Heart right ventricle (tissue), 16 donors: ENCODE results near the gene ZGLP1. TPM values are rescaled to one million over a fixed set of nuclear protein-coding genes. Genes with fewer than 3 reads are reported as not detected.
"Not testable (repeated sequence)": the region's sequence is repeated elsewhere in the genome, so short reads cannot be mapped to it uniquely, and the experiment has no call there.

Experiments
- ATAC-seq, 8 donors: fragments of 200-7000 bp; cut with Tn5 transposase; one replicate each; pipeline ENCODE4 v1.9.1; 2020; ENCODE audit warnings: mild to moderate bottlenecking in 8 of 8, moderate library complexity in 8 of 8, moderate number of reproducible peaks in 1 of 8
- DNase-seq, 2 donors: peaks; one replicate each; pipeline ENCODE4 v3.0.0-alpha.2; 2020
- H3K27ac ChIP-seq, 10 donors: fragments of 200-600 bp; sonication (generic) in 2 of 10; one replicate each; pipeline versions ENCODE4 v1.5.0 to v1.8.0; 2020 to 2022; ENCODE audit warnings: mild to moderate bottlenecking in 3 of 10
- H3K27me3 ChIP-seq, 7 donors: fragments of 200-600 bp; one replicate each; pipeline ENCODE4 v1.8.0; 2021 to 2022; ENCODE audit warnings: mild to moderate bottlenecking in 2 of 7
- H3K36me3 ChIP-seq, 9 donors: fragments of 200-600 bp; sonication (generic) in 1 of 9; one replicate each; pipeline versions ENCODE4 v1.5.0 to v1.8.0; 2020 to 2022; ENCODE audit warnings: mild to moderate bottlenecking in 2 of 9
- H3K4me1 ChIP-seq, 9 donors: fragments of 200-600 bp; sonication (generic) in 1 of 9; one replicate each; pipeline versions ENCODE4 v1.5.0 to v1.8.0; 2020 to 2022; ENCODE audit warnings: mild to moderate bottlenecking in 4 of 9
- H3K4me3 ChIP-seq, 10 donors: fragments of 200-600 bp; sonication (generic) in 2 of 10; one replicate each; pipeline versions ENCODE4 v1.5.0 to v1.8.0; 2020 to 2022; ENCODE audit warnings: mild to moderate bottlenecking in 7 of 10, moderate library complexity in 2 of 10
- H3K9me3 ChIP-seq, 11 donors: fragments of 200-600 bp in 10 of 11; sonication (generic) in 2 of 11; one replicate each; pipeline versions ENCODE4 v1.5.0 to v1.8.0; 2013 to 2022; ENCODE audit warnings: mild to moderate bottlenecking in 2 of 11, control low read depth in 1 of 11, moderate library complexity in 1 of 11
- CTCF ChIP-seq, 9 donors: fragments of 200-600 bp; sonication (generic) in 2 of 9; IDR thresholded peaks; one replicate each; pipeline versions ENCODE4 v1.5.0 to v1.8.0; 2021 to 2022; ENCODE audit warnings: antibody characterized with exemption in 9 of 9, mild to moderate bottlenecking in 5 of 9, moderate library complexity in 1 of 9
- WGBS, 2 donors: extraction: QIAGEN DNeasy Blood & Tissue Kit; methylation state at CpG; one replicate each; pipeline ENCODE4 v1.1.7; 2013; ENCODE audit warnings: inconsistent platforms in 1 of 2; 5-methylcytosine and 5-hydroxymethylcytosine counted together
- intact Hi-C, 10 donors: fragments of 100-400 bp; cut with DNase I; formaldehyde crosslinking; loops; one replicate each; pipeline versions ENCODE4 v1.11.1 to v1.14.2; 2022
- polyA plus RNA-seq, 2 donors: library from polyadenylated mRNA; stranded (reverse); fragments of 200-250 nt; gene quantifications; one replicate each; pipeline ENCODE4 v1.2.3, GENCODE V29; 2013
- total RNA-seq, 10 donors: library from RNA; stranded (reverse); fragmentation: NEBNext Ultra II Directional in 3 of 10; extraction: Animal tissue kit (Norgen Biotek cat#: 25700) in 3 of 10; gene quantifications; one replicate each; pipeline versions ENCODE4 v1.2.1 to v1.2.4, GENCODE V29; 2021 to 2023
- donor health status: Arrhythmogenic right ventricular cardiomyopathy.
- donor health status: ischemic (EF 13 %, LVEDD 7.1; RV severe dilation, severe dysfunction).
- donor health status: healthy with polysubstance abuse.
- donor health status: DM: no; HTN: yes; CAD: no.
- donor health status: DM: no; HTN: no; CAD: no.
- donor health status: ischemic (EF 25% LVEDD 6.9; RV normal size, moderate dysfunction).
- donor health status: ischemic (EF 25% LVEDD 5.7; RV mildly dilated, moderate dysfunction).
- donor health status: healthy.
- donor health status: DM: yes; HTN: yes; CAD: no.
- donor health status: Ischemic cardiomyopathy.
- donor health status: ischemic (EF 35%, LVEDD 5.7; RV mildly dilated, moderate dysfunction).
- donor health status: nonischemic (EF 11% LVEDD 7.7; RV severe dilation, severe dysfunction).
- donor health status: DM: yes; HTN: yes; CAD: no.
- donor health status: PGD.
- donor health status: ischemic (EF 29% LVEDD 5.4; RV normal size, mild dysfunction).
- donor health status: nonischemic (EF 23%, LVEDD 6.1; RV moderate dilation, normal function).

ZGLP1 gene
- total and polyA plus RNA-seq, 12 donors = 0.34 to 8.9 (median 0.89) TPM

DNA sequence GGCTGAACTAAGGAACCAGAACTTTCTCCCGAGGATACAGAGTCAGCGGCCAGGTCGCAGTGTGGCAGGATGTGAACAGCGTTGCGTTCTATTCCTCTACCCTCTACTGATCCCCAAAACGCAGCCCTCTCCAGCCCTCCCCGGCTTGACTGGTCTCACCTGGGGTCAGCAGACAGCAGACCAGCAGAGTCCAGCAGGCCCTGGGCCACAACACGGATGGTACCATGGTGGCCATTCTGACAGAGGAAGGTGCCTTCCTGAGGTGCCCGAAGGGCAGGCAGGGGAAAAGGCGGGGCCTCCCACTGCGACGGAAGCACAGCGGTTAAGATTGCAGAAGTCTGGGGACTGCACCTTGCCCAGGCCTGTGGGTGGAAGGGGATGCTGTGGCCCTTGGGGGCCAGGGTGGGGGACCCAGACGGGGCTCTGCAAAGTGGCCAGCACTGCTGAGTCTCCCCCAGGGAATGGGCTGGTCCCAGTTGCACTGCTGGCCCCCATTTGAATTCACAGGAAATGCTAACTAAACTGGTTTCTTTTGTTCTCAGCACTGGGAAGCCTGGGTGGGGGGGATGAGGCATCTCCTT is 29.9 kb upstream of the ZGLP1 start, which contains the start of gene ICAM3:
TSS of gene ICAM3 (minus strand) at position 245 of the 581 bp plus-strand sequence. CDS start at position 235, 10 bp downstream.
- ATAC-seq (no peak), DNase-seq (no peak)
- no peak for TF ChIP-seq CTCF (IDR thresholded peaks at IDR 0.05)
- no peaks in the 10 kb centered on the region for H3K9me3 ChIP-seq
- 56 to 65% methylated on average over 14 of the region's 14 CpGs for WGBS, 2 donors
- H3K4me1 ChIP-seq = peaks cover 0 to 38% (median 11%) of the 10 kb centered on the region in 9 donors
- no peaks in the 10 kb centered on the region for H3K27me3 ChIP-seq
- peaks cover 0 to 12% (median 0%) of the 10 kb centered on the region in 9 donors for H3K36me3 ChIP-seq
- peak within 1 kb of the TSS in 3 of 10 donors; percentile 15 to 86 (median 52) for H3K27ac ChIP-seq
- intact Hi-C loops = loop anchor here in 3 of 10 donors (5.0 to 10.0 kb wide), 2 partner anchors 38 to 65 kb away; partner anchors contain the start of gene ICAM1 (in 2 of the 3)
- H3K4me3 ChIP-seq = peak within 1 kb of the TSS in 1 of 10 donors; percentile 55

DNA sequence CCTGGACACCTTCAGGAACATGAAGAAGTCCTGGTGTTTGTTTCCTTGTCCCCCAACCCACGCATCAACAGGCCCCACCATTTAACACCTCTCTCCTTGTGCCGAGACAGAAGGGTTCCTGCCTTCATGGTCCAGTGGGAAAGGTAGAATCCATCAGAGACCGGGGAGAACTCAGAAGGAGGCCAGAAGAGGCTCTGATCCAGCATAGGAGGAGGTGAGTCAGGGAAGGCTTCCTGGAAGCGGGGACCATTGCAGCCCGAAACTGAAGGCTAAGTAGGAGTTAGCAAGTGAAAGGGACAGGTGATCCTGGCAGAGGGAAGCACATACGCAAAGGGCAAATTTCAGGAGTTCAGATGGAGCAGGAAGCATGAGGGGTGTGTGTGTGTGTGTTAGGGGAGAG is 29.3 kb upstream of the ZGLP1 start:
- no peaks in the 10 kb centered on the region for H3K27me3 ChIP-seq
- 88% methylated on average over 6 of the region's 6 CpGs for WGBS, 2 donors
- DNase-seq = no peak
- peak overlapping the region in 2 of 10 donors; percentile 52 to 86 for H3K27ac ChIP-seq
- peaks cover 0 to 43% (median 16%) of the 10 kb centered on the region in 9 donors for H3K4me1 ChIP-seq
- TF ChIP-seq CTCF (IDR thresholded peaks at IDR 0.05) = no peak
- H3K9me3 ChIP-seq = no peaks in the 10 kb centered on the region
- H3K36me3 ChIP-seq = peaks cover 0 to 14% (median 0%) of the 10 kb centered on the region in 9 donors
- no peak for ATAC-seq
- peak overlapping the region in 1 of 10 donors; percentile 55 for H3K4me3 ChIP-seq
- intact Hi-C loops = loop anchor here in 3 of 10 donors (5.0 to 10.0 kb wide), 2 partner anchors 38 to 64 kb away; partner anchors contain the start of gene ICAM1 (in 2 of the 3)

- not testable (repeated sequence) for DNase-seq
These were observed 27.1 kb upstream of the ZGLP1 start for GRCh38 chr19:10336725-10337124.

GRCh38 chr19:10335352-10335985 is 25.9 kb upstream of the ZGLP1 start:
- WGBS, 2 donors = 47 to 59% methylated on average over 26 of the region's 26 CpGs
- Histone ChIP-seq H3K36me3 (peaks cover 0 to 22% (median 1%) of the 10 kb centered on the region in 9 donors), H3K27me3 (no peaks in the 10 kb centered on the region), H3K27ac (peak overlapping the region in 9 of 10 donors; percentile 47 to 96 (median 73)), H3K4me3 (peak overlapping the region in 7 of 10 donors; percentile 73 to 94 (median 78)), H3K4me1 (peaks cover 4 to 62% (median 35%) of the 10 kb centered on the region in 9 donors), H3K9me3 (no peaks in the 10 kb centered on the region)
- ATAC-seq = peak in 1 of 8 donors; percentile 23
- DNase-seq = peak in 1 of 2 donors; percentile 58
- no peak for TF ChIP-seq CTCF (IDR thresholded peaks at IDR 0.05)
- intact Hi-C loops = loop anchor here in 5 of 10 donors (2.0 to 10.0 kb wide), 4 partner anchors 17 to 61 kb away; partner anchors contain the start of genes ICAM1 (in 2 of the 5) and TYK2 (in 1 of the 5)

More at GRCh38 chr19:10336725-10337124, 27.1 kb upstream of the ZGLP1 start:
- intact Hi-C loops = loop anchor here in 3 of 10 donors (5.0 to 10.0 kb wide), 2 partner anchors 41 to 62 kb away; partner anchors contain the start of gene ICAM1 (in 2 of the 3)
- H3K27ac ChIP-seq, ATAC-seq, H3K4me3 ChIP-seq, H3K27me3 ChIP-seq, H3K9me3 ChIP-seq: not testable (repeated sequence)
- H3K36me3 ChIP-seq = peaks cover 0 to 20% (median 0%) of the 10 kb centered on the region in 9 donors
- H3K4me1 ChIP-seq = peaks cover 4 to 58% (median 32%) of the 10 kb centered on the region in 9 donors
- 96% methylated on average over 9 of the region's 9 CpGs for WGBS, 2 donors
